Testis (tissue), 2 donors: ENCODE results near the gene CXorf49.
"Not testable (repeated sequence)": the region's sequence is repeated elsewhere in the genome, so short reads cannot be mapped to it uniquely, and the experiment has no call there.

Experiments used
- POLR2A ChIP-seq: fragments of 450-650 bp; IDR thresholded peaks from one replicate; pipeline ENCODE4 v1.6.1; 2017; ENCODE audit warnings: antibody characterized with exemption, mild to moderate bottlenecking, moderate library complexity
- TF ChIP-seq, protein P1 (sequence below), 3 experiments: fragments of 450-650 bp in 2 of 3; fragments of 200-600 bp in 1 of 3; sonication (generic) in 1 of 3; IDR thresholded peaks; one replicate each; pipeline ENCODE4 v1.5.1; 2016 to 2019; ENCODE audit warnings: antibody characterized with exemption in 3 of 3, mild to moderate bottlenecking in 2 of 3, moderate library complexity in 1 of 3

DNA sequence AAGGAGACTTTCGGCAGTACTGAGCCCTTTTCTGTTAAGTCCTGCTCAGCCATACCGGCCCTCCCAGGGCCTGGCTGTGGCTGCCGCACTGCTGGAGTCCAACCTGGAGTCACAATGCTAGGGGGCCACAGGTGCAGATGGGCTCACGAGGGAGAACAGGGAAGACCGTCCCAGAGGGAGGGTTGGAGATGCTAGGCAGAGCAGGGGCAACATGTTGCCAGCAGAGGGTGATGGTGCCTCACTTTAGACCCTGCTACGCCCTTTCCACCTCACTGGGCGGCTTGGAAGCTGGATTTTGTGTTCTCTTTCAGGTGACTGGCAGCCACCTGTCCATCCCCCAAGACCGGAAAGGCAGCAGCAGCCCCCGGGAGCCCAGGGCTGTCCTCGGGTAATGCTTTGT lies 48.1 kb downstream of the CXorf49 start:
- TF ChIP-seq, protein P1, sequence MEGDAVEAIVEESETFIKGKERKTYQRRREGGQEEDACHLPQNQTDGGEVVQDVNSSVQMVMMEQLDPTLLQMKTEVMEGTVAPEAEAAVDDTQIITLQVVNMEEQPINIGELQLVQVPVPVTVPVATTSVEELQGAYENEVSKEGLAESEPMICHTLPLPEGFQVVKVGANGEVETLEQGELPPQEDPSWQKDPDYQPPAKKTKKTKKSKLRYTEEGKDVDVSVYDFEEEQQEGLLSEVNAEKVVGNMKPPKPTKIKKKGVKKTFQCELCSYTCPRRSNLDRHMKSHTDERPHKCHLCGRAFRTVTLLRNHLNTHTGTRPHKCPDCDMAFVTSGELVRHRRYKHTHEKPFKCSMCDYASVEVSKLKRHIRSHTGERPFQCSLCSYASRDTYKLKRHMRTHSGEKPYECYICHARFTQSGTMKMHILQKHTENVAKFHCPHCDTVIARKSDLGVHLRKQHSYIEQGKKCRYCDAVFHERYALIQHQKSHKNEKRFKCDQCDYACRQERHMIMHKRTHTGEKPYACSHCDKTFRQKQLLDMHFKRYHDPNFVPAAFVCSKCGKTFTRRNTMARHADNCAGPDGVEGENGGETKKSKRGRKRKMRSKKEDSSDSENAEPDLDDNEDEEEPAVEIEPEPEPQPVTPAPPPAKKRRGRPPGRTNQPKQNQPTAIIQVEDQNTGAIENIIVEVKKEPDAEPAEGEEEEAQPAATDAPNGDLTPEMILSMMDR (IDR thresholded peaks at IDR 0.05), result not testable (repeated sequence)
- TF ChIP-seq POLR2A, result not testable (repeated sequence)
